K562 treated with DMSO at 1 percent for 12 hours (cell line): ENCODE results near the gene LIX1L. TPM values are rescaled to one million over a fixed set of nuclear protein-coding genes. Genes with fewer than 3 reads are reported as not detected.

Experiments
- total RNA-seq: library from RNA; unstranded; fragments of 300-600 nt; gene quantifications from 2 replicates; pipeline ENCODE4 v1.2.3, GENCODE V29; 2022; ENCODE audit not compliant: insufficient read depth

LIX1L gene
- 8.0 and 18.3 TPM in 2 replicates for total RNA-seq

GRCh38 chr1:145957443-145958319, at the start of gene LIX1L:
Gene LIX1L, minus strand, starts transcription at chr1:145958017. Its CDS starts 90 bp downstream, at chr1:145957927.

GRCh38 chr1:145996433-145997015, 38.7 kb upstream of the LIX1L start, which contains the start of gene TXNIP:
Gene TXNIP, minus strand, starts transcription at chr1:145996579. Its CDS starts 313 bp downstream, at chr1:145996266.

GRCh38 chr1:145964328-145965118, 6.7 kb upstream of the LIX1L start, which contains the start of the genes ANKRD34A and POLR3GL:
Gene ANKRD34A, minus strand, starts transcription at chr1:145964575. Its CDS starts 2,816 bp downstream, at chr1:145961759.
Gene POLR3GL, plus strand, starts transcription at chr1:145964690. Its CDS starts 10,176 bp downstream, at chr1:145974866.

GRCh38 chr1:145927063-145927886, 30.5 kb downstream of the LIX1L start, which contains the start of gene RBM8A:
Gene RBM8A, minus strand, starts transcription at chr1:145927484. Its CDS starts 58 bp downstream, at chr1:145927426.

GRCh38 chr1:145918144-145918991, 39.4 kb downstream of the LIX1L start, which contains the start of gene PEX11B:
Gene PEX11B, minus strand, starts transcription at chr1:145918717. Its CDS starts 29 bp downstream, at chr1:145918688.

GRCh38 chr1:145885738-145886287, 72.0 kb downstream of the LIX1L start, which contains the start of gene ANKRD35:
Gene ANKRD35, minus strand, starts transcription at chr1:145885866. Its CDS starts 108 bp downstream, at chr1:145885758.

Other genes with a start within 250 kb of the LIX1L start
- not detected in 2 replicates for gene CD160, start 238.5 kb downstream of the LIX1L start, total RNA-seq
- gene RNF115, start 133.9 kb downstream of the LIX1L start, total RNA-seq, result 3.3 and 9.2 TPM in 2 replicates
- 27.2 and 52.7 TPM in 2 replicates for gene POLR3C, start 133.8 kb downstream of the LIX1L start, total RNA-seq
- 6.2 and 8.6 TPM in 2 replicates for gene NUDT17, start 112.4 kb downstream of the LIX1L start, total RNA-seq
- 11.1 and 30.5 TPM in 2 replicates for gene PIAS3, start 98.9 kb downstream of the LIX1L start, total RNA-seq
- 0.19 TPM in 1 of 2 replicates, not detected in the other for gene ANKRD35, start 72.2 kb downstream of the LIX1L start, total RNA-seq
- 0.41 TPM in 1 of 2 replicates, not detected in the other for gene ITGA10, start 48.0 kb downstream of the LIX1L start, total RNA-seq
- gene PEX11B, start 39.3 kb downstream of the LIX1L start, total RNA-seq, result 20.9 and 30.3 TPM in 2 replicates
- 153 and 174 TPM in 2 replicates for gene RBM8A, start 30.5 kb downstream of the LIX1L start, total RNA-seq
- gene ANKRD34A, start 6.6 kb upstream of the LIX1L start, total RNA-seq, result 1.3 and 2.6 TPM in 2 replicates
- gene POLR3GL, start 6.7 kb upstream of the LIX1L start, total RNA-seq, result 55.4 and 58.3 TPM in 2 replicates
- gene TXNIP, start 38.6 kb upstream of the LIX1L start, total RNA-seq, result 231 and 482 TPM in 2 replicates
- gene HJV, start 63.7 kb upstream of the LIX1L start, total RNA-seq, result 1.4 and 4.7 TPM in 2 replicates
- 0.44 and 1.2 TPM in 2 replicates for gene NBPF10, start 186.8 kb upstream of the LIX1L start, total RNA-seq